GM19397 (cell line): ENCODE results near the gene SCART1.

Experiments used
- ATAC-seq: cut with Tn5 transposase; IDR thresholded peaks from one replicate; pipeline ENCODE4 v1.9.1; 2021; ENCODE audit warnings: mild to moderate bottlenecking, moderate library complexity; ENCODE audit not compliant: unreplicated experiment

Gene SCART1

DNA sequence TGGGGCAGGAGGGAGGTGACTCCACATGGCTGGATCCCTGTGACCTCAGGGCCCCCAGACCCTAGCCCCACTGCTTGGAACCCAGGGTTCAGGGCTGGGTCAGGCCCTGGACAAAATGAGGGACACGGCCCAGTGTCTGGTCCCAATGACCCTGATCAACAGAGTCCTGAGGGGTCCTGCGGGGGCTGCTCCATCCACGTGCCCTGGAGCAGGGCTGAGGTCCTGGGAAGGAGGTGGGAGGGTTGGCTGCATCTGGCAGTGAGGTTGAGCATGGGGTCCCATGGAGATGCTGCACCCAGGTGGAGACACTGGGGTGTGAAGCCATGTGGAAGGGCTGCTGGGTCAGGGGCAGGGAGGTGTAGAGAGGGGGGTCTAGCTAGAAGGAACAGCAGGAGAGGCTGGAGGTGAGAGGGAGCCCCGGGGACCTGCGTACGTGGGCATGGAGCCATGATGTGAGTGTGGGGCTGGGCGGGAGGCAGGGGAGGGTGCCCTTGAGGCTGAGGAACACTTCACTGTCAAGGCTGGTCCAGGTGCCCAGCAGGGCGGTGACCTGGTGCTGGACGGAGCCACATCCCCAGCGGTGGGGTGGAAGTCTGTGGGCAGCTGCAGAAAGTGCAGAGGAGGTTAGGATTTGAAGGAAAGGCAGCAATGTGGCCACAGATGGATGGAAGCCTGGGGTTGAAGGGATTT is 604 bp downstream of the SCART1 start:
- ATAC-seq, result no peak

DNA sequence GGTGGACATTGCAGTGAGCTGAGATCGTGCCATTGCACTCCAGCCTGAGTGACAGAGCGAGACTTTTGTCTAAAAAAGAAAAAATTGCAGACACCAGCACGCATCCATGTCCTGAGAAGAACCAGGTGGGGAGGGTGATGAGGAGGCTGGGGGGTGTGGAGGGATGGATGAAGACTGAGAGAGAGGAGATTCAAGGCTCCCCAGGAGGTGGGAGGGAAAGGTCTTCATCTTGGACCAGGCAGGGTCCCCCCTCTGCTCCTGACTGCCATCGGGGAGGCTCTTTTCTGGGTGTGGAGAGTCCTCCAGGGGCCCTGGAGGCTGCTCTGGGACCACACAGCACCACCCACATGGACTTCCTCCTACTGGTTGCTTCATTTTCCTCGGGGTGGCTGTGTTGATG is 1.5 kb downstream of the SCART1 start:
- ATAC-seq, result no peak

DNA sequence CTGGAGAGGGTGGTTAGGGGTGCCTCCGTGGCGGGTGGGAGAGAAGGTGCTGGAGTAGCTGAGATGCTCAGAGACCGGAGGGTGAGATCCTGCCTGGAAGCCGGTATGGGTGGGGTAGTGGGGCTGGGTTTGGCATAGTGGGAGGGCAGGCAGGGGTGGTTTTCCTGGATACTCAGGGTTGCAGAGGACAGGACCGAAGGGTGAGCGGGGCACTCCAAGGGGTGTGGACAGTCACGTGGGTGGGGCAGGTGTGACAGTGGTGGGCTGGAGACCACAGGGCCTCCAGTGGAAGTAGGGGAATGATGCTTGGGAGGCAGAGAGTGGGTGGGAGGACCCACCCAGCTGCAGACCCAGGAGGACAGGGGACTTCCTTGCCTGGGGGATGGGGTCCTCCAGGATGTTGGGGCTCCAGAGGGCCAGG is 1.9 kb downstream of the SCART1 start:
- ATAC-seq, result no peak

DNA sequence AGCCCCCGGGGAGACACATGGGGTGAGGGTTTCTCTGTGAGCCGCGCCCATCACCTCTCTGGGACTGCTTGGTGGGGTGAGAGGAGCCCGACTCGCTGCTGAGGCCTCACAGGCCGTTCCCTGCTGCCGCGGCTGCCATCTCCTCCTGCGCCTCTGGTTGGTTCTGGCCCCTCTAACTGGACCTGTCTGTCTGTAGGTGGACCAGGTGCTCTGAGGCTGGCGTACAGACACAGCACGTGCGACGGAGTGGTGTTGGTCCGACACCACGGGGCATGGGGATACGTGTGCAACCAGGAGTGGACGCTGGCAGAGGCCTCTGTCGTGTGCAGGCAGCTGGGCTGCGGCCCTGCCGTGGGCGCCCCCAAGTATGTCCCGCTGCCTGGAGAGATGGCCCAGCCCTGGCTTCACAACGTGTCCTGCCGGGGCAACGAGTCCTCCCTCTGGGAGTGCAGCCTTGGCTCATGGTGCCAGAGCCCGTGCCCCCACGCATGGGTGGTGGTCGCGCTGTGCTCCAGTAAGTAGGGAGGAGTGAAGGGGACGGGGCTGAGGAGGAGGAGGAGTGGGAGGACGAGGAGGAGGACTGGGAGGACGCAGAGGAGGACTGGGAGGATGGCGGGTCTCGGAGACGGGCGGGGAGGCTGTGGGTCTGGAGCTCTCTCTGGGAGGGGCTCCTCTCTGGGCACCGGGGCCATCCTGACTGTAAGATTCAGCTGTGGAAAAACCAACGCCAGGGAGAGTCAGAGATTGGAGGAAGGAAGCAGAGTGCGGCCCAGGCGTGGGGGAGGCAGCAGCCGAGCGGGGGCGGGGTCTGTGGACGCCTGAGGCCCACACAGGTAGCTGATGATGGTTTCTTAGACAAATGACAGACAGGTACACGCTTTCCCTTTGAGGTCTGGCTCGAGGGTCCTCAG is 2.6 kb downstream of the SCART1 start:
- no peak for ATAC-seq

DNA sequence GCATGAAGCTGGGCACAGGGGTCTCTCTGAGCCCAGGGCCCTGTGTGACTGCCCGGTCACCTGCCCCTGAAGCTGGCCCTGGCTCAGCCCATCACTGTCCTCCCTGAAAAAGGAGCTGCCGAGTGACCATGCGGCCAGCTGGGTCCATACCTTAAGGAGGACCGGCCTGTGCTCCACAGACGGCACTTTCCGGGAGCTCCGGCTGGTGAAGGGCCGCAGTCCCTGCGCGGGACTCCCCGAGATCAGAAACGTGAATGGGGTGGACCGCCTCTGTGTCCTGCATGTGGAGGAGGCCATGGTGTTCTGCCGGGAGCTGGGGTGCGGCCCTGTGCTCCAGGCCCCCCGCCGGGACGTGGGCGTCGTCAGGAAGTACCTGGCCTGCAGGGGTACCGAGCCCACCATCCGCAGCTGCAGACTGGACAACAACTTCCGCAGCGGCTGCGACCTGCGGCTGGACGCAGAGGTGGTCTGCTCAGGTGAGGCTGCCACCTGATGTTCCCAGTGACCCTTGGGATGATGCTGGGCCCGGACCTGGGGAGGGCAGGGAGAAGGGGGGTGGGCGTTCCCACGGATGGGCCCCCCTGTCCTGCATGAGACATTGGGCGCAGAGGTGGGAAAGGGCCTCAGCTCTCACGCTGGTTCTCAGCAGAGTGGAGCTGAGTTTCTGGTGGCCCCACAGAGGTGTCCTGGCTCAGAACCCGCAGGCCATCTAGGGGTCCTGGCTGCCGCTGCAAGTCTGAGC is 3.5 kb downstream of the SCART1 start:
- ATAC-seq, result no peak

DNA sequence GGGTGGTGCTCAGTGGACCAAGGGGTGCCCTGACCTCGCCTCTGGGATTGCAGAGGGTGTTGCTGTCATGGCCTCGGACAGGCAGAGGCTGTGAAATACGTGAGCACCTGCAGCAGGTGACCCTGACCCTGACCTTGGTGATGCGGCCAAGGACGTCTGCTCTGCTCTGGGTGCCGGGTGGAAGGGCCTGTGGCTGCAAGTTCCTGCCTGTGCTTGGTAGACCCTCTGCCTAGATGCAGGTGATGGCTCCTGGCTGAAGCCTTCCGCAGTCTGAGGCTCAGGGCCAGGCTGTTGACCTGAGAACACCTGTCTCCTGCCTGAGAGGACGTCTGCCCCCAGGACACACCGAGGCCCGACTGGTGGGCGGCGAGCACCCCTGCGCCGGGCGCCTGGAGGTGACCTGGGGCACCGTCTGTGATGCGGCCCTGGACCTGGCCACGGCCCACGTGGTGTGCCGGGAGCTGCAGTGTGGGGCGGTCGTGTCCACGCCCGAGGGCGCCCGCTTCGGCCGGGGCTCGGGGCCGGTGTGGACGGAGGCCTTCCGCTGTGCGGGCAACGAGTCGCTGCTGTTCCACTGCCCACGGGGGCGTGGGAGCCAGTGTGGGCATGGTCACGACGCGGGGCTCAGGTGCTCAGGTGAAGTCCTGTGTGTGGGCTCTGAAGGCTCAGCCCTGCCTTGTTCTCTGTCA is 4.4 kb downstream of the SCART1 start:
- no peak for ATAC-seq

DNA sequence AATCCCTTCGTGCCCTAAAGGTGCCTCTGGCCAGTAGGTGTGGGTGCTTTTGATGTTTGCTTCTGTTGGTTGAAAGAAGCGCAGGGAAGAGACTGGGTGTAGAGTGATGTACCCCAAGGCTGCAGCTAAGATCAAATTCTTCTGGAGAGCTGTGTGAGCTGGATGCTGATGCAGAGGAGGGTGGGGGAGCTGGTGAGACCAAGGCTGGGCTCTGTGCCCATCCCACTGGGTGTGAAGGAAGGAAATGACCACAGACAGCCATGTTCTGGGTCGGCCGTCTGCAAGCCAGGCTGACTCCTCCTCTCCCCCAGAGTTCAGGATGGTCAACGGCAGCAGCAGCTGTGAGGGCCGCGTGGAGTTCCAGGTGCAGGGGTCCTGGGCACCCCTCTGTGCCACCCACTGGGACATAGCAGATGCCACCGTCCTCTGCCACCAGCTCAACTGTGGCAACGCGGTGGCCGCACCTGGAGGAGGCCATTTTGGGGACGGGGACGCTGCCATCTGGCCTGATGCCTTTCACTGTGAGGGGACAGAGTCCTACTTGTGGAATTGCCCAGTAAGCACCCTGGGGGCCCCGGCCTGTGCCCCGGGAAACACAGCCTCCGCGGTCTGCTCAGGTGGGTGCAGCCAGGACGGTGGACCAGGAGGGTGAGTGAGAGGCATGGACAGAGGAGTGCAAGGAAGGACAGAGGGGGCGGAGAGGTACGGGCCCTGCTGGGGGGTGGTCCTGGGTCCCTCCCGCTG is 5.1 kb downstream of the SCART1 start:
- ATAC-seq, result no peak

DNA sequence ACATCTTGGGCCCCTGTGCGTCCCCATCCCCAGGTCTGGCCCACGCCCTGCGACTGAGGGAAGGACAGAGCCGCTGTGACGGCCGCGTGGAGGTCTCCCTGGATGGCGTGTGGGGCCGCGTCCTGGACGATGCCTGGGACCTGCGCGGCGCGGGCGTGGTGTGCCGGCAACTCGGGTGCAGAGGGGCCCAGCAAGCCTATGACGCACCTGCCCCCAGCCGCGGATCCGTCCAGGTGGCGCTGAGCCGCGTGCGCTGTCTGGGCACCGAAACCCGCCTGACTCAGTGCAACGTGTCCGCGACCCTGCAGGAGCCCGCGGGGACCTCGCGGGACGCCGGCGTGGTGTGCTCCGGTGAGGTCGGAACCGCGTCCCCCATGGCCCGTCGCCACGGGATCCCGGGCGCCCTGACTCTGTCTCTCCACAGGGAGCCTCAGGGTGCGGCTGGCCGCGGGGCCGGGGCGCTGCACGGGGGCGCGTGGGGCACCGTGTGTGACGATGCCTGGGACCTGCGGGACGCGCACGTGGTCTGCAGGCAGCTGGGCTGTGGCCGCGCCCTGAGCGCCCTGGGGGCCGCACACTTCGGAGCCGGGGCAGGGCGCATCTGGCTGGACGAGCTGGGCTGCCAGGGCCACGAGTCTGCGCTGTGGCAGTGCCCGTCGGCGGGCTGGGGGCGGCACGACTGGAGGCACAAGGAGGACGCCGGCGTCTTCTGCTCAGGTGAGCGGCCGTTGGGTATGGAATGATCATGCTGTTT is 5.9 kb downstream of the SCART1 start:
- ATAC-seq, result no peak

DNA sequence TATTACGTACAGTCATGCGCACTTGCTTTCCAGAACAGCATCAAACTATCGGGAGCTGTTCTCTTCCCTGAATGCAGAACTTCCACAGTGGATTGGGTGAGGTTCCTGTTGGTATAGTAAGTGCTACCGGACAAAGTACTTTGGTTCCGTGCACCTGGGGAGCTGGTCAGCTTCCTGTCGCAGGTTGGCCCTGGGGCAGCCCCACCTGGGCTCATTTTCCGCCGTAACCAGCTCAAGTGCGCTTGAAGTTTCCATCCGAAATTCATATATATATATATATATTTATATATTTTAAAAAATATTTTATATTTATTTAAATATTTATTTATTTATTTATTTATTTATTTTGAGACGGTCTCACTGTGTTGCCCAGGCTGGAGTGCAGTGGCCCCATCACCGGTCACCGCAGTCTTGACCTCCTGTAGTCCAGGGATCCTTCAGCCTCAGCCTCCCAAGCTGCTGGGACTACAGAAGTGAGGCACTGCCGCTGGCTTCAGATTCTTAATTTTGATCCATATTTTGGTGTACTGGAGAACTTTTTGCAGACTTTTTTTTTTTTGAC is 6.5 kb downstream of the SCART1 start:
- ATAC-seq, result no peak

DNA sequence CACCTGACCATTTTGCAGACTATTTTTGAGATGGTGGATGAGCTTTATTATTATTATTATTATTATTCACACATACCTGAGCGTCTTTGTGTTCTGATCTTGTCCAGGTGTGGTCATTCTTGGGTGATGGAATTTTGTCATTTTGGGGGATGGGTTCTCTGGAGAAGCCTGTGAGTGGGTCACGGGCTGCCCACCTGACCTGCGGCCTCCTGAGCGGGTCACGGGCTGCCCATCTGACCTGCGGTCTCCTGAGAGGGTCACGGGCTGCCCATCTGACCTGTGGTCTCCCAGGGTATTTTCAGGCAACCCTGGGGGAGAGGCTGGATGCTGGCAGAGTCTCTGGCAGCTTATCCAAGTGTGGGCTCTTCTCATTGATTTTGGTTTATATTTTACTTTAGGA is 7.3 kb downstream of the SCART1 start:
- ATAC-seq, result no peak

DNA sequence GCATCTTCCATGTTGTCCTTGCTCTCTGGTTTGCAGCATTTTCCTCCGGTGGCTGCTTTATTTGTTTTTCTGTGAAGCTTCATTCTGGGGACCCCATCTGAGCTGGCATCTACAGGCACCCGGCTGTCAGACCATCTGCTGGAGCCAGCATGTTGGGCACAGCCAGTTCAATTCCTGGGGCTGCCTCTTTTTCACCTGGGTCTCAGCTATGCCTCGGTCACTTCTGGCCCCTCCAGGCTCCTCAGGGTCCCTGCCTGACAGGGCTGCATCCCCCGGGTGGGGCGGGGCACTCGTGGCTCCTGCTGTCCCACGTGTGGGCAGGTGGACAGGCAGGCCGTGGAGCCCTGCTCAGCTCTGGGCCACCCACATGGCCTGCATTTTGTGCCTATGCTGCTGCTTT is 8.1 kb downstream of the SCART1 start:
- ATAC-seq, result no peak

DNA sequence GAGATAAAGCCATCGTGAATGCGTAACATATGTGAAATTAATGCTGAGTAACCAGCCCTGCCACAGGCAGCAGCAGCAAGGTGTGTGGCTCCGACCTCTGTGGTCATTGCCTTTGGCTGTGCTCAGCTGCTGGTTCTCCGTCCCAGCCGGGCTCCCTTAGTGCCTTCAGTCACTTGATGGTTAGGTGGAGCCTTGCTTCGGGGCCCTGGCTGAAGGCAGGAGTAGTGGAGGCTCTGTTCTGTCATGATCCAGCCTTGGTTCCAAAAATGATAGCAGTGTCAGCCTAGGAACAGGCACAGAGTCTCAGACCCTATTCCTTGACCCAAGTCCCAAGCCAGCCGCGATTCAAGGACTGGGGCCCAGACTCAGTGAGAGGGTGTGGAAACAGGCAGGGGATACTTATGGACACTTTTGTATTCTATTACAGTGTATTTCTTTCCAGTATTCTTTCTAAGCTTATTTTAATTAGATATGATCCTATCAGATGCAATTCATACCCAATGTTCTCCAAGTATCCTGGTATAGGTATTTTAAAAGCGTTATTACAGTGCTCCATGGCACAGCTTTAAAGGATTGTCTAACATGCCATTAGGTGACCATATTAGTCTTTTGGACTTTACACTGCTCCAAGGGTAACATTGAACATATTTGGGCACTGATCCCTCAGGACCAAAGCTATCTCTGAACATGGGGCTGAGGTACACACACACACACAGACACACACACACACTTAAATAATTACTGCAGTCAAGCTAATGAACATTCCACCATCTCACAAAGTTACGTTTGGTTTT is 9.0 kb downstream of the SCART1 start:
- no peak for ATAC-seq

DNA sequence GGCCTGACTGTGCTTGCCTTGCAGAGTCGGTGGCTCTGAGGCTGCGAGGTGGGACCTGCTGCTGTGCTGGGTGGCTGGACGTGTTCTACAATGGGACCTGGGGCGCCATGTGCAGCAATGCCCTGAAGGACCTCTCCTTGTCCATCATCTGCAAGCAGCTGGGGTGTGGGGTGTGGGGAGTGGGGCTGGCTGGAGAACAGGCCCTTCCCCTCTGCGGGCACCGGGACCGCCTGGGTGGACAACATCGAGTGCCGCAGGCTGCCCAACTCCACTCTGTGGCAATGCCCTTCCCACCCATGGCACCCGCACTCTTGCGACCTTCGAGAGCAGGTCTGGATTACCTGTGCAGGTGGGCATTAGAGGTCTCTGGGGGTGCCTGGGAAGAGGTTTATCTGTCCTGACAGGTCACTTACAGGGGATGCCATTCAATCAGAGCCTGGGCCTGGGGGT is 10.9 kb downstream of the SCART1 start:
- no peak for ATAC-seq

DNA sequence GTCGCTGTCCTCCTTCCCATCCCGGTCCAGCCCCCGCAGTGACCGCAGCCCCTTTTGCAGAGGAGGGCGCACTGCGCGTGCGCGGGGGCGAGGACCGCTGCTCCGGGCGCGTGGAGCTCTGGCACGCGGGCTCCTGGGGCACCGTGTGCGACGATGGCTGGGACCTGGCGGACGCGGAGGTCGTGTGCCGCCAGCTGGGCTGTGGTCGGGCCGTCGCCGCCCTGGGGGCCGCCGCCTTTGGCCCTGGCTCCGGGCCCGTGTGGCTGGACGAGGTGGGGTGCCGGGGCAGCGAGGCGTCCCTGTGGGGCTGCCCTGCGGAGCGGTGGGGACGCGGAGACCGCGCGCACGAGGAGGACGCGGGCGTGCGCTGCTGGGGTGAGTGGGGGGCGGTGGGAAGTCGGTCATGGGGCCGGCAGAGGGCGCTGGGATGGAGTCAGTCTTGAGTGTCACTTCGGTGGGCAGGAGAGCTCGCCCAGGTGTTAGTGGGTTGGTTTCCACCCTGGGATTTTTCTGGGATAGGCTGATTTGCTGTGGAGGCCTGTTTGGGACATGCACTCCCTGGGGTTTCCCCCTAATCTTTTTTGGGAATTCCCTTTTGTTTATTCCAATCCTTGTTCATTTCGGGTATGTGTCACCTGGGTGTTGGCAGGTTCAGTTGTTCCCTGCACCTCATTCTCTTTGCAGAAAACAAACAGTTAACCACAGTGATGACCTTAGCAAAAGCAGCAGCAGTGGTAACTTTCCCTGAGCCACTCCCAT is 11.6 kb downstream of the SCART1 start:
- no peak for ATAC-seq

DNA sequence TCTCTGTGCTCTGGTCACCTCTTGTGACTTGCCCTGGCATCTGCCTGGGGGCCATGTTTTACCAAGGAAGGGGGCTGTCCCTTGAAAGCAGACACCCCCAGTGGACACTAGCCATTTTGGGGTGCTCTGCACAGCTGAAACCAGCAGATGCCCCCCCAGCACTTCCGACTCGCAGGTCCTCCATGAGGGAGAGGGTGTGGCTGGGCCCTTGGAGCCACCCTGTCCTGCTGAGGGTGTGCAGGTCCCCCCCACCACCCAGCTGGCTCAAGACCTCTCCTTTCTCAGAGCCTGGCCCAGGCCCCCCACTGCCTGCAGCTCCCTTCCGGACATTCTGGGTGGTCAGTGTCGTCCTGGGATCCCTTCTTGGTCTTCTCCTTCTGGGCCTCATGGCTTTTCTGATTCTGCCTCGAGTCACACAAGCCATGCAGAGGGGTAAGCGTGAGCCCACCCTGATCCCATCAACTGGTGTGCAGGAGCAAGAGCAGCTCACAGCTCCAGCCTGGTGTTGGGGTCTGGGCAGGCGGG is 12.3 kb downstream of the SCART1 start:
- no peak for ATAC-seq

DNA sequence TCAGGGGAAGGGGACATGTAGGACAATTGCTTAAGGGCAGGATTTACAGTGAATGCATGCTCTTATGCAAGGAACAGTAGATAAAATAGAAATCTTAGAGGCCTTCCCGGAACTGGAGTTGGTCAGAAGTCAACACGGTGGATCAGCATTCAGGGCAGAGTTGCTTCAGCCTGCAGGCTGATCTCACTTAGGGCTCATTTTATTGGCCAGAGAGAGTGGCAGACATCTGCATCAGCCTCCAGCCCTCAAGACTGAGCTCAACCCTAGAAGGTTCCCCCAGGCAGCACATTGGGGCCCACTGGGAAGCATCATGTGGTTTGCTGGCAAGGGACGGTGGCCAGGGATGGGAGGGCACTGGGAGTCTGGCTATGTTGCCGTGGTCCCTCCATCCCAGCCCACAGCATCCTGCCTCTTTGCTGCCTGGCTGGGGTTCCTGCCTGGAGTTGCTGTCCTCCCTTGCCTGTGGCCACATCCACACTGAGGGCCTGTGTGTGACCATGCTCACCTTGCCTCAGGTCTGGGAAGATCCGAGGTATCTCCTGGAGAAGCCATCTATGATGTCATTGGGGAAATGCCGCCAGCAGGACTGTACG is 13.0 kb downstream of the SCART1 start:
- no peak for ATAC-seq

DNA sequence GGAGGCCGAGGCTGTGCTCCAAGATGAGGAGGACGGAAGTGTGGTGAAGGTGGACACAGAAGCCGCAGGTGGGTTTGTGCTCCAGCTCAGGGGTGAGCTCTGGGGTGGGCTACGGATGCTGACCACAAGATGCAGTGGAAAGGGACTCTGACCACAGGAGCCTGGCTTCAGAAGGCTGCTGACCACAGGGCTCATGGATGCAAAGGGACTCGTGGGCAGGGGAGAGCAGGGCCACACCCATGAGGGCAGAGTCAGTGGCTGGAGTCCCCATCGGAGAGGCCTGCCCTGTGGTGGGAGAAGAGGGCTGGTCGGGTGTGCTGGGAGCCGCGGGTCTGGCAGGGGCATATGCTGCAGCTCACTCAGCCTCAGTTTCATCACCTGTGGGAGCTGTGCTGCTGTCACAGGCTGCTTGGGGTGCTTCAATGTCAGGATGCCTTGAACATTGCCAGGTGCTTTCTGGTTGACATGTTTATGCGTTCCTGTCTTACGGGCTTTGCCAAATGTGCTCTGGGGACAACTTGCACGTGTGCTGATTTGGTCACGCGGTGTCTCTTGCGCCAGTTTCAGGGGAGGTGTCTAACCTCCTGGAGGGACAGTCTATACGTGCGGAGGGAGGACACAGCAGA is 13.7 kb downstream of the SCART1 start:
- ATAC-seq, result no peak
